Posterior vena cava (tissue), 2 donors: ENCODE results near the gene INPP5J. TPM values are rescaled to one million over a fixed set of nuclear protein-coding genes. Genes with fewer than 3 reads are reported as not detected.
"Not testable (repeated sequence)": the region's sequence is repeated elsewhere in the genome, so short reads cannot be mapped to it uniquely, and the experiment has no call there.

Experiments
- DNase-seq: peaks from one replicate; pipeline ENCODE4 v3.0.0-alpha.2; 2020; ENCODE audit warnings: low spot score
- intact Hi-C, 2 donors: fragments of 100-400 bp; cut with DNase I; formaldehyde crosslinking; loops; one replicate each; pipeline versions ENCODE4 v1.14.1 to v1.14.2; 2022 to 2023
- microRNA-seq, 2 donors: library from miRNA; unstranded; fragments of <30 nt; microRNA quantifications; one replicate each; pipeline ENCODE4 v1.2.0, GENCODE V29; 2020 to 2021; ENCODE audit warnings: borderline microRNAs expressed in 2 of 2
- total RNA-seq, 2 donors: library from RNA; stranded (reverse); fragmentation: NEBNext Ultra II Directional; extraction: Animal tissue kit (Norgen Biotek cat#: 25700); gene quantifications; one replicate each; pipeline ENCODE4 v1.2.1, GENCODE V29; 2021
- donor health status: DM: yes; HTN: yes; CAD: no.
- donor health status: DM: yes; HTN: yes; CAD: no.

The INPP5J gene
- total RNA-seq, 2 donors from 2014 or later, result 0.52 to 0.74 TPM

DNA sequence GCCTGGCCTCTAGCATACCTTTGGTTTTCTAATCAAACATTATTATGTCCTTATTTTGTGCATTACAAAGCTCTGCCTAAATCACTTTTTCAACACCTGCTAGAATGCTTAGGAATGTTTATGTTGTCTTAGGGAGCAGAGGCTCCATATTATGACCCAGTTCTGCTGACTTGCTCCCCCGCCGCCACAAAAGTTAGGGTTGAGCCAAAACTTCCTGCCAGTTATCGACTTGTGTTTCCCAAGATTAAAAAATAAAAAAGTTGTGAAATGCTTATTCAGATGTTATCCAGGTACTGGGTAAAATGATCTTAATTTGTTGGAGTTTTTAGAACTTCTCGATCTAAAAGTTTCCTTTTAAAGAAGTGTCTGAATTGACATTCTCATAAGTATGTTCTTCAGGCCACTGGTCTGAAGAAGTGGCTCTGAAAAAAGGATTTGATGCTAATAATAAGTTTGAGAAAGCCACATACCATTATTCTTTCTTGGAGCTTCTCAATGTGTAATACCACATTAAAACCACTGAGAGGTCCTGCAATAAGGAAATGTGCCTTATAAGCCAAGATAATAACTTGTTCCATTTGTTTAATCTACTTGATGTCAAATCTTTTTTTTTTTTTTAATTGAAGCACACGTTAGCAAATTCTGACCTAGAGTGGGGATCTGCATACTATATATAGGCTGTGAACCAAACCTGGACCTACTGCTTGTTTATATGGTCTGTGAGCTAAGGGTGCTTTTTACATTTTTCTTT lies 39.4 kb downstream of the INPP5J start:
- DNase-seq, result no peak
- intact Hi-C loops, result no loop called here

DNA sequence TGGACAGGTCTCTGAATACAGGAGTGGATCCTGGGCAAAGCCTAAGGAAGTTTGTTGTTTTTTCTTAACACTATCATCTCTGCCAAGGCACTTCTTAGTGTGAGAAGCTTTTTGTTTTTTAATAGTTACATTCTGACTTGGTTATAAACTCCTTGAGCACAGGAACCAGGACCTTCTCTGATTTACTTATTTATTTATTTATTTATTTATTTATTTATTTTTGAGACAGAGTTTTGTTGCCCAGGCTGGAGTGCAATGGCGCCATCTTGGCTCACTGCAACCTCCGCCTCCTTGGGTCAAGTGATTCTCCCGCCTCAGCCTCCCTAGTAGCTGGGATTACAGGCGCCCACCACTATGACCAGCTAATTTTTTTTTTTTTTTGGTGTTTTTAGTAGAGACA lies 48.2 kb downstream of the INPP5J start:
- intact Hi-C loops, result no loop called here
- no peak for DNase-seq

DNA sequence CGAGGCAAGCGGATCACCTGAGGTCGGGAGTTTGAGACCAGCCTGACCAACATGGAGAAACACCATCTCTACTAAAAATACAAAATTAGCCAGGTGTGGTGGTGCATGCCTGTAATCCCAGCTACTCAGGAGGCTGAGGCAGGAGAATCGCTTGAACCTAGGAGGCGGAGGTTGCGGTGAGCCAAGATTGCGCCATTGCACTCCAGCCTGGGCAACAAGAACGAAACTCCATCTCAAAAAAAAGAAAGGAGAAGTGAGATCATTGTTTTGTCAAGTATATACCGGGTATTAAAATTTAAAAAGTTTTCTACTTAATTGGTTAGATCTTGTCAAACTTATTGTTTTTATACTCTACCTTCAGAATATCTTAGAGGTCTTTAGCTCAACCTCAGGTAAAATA lies 49.0 kb downstream of the INPP5J start:
- DNase-seq, intact Hi-C loops: not testable (repeated sequence)

DNA sequence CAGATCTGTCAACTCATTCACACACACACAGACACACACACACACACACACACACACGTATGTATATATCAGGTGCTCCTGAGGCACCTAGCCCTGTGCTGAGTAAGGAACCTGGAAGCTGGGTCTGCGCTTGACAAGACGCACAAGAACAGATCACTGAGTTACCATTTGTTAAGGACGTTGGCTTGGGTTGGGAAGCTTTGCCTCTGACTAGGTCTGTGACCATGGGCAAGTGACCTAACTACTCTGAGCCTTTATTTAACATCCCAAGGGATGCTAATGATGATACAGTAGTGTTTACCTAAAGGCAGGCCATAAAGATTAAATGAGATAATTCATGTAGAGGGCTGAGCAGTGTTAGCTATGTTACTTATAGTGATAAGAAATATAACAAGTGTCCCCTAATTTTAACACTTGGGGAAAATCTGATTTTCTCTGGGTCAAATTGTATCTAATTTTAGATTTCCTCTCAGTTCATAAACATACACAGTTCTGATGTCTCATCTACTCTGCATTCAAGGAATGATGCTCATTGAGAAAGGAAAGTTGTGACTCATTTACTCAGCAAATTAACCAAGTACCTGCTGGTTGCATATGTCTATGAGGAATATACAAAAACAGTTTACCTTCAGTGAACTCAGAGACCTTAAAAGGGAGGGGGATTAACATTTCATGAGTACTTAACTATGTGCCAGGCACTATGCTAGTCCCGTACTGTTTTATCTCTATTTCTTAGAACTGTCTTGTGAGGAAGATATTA lies 50.8 kb downstream of the INPP5J start:
- DNase-seq, result no peak
- intact Hi-C loops, result no loop called here

DNA sequence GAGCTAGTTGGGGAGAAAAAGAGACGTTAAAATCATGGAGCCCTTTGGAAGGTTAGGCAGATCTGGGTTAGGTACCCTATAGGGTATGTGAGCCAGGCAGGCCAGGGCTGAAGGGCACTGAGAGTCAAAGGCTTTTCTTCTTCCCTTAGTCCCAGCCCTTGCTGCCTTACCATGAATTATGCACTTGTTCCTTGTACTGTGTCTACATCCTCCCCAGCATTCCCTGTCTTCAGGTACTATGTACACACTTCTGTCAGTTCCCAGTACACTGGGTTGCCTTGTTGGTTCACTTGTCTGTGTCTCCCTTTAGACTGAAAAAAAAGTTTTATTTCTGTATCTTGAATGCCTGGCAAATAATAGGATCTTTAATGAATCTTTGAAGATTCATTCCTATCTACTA lies 54.2 kb downstream of the INPP5J start:
- intact Hi-C loops, result no loop called here
- no peak for DNase-seq

DNA sequence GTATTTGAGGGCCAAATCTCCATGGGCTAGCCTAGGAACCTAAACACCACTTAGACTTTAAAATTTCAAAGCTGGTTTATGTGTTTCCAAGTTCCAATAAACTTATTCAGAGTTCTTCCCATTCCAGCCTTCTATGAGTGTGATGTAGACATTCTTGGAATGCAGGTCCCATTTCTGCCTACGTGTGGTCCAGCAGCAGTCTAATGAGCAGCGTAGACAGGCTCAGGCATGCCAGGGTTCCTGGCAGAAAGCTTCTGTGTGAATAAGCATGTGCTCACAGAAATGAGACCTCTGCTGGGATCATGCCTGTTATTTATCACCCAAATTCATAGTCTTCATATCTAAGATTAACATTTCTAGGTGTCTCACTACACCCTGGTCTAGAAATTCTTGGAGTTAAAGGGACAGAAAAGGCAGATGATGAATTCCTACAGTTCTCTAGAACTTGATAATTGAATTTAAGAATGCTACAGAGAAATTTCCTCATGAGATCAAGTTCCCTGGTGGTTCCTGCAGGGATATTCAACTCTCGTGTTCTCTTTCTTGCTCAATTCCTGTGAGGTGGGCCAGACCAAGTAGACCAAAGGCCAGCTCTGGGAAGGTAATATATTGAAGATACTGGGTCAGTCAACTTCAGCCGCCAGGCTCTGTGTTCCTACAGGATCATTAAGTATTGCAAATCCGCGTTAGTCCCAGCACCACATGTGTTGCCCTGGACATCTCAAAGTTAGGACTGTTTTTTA lies 54.8 kb downstream of the INPP5J start:
- intact Hi-C loops, result no loop called here
- DNase-seq, result no peak

DNA sequence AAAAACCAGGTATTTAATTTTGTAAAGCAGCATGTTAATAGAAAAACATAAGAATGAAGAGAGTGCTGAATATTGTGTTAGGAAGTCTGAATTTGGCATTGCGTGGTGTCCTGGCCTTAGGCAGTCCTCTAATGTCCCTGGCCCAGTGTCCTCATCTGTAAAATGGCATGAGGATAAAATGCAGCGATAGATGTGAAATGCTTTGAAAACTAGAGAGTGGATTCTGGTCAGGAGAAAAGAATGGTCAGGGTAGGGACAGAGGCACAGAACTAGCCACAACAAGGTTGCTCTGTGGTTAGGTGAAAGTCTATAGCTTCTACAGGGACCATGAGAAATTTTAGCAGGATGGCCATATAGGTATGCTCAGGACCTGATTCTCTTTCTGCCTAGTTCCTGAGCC lies 56.1 kb downstream of the INPP5J start:
- no peak for DNase-seq
- intact Hi-C loops, result no loop called here

DNA sequence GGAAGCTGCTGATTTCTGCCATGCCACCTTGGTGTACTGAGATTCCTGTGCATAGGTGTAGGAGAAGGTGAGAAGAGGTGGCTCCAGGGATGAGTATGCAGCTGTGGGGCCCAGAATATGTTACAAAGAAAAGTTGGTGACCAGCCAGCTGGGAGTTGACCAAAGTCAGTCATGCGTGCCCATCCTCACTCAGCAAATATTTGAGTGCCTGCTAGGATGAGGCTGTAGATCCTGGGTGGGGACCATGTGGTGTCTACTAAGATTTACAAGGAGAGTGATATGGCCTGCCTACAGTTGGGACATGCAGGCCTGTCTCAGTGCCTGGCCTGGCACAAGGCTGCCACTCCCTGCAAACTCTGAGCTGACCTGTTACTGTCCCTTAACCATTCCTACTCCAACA lies 56.6 kb downstream of the INPP5J start:
- intact Hi-C loops, result no loop called here

DNA sequence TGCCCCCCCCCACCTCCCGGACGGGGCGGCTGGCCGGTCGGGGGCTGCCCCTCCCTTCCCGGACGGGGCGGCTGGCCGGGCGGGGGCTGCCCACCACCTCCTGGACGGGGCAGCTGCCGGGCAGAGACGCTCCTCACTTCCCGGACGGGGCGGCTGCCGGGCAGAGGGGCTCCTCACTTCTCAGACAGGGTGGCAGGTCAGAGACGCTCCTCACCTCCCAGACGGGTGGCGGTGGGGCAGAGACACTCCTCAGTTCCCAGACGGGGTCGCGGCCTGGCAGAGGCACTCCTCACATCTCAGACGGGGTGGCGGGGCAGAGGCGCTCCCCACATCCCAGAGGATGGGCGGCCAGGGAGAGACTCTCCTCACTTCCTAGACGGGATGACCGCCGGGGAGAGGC lies 61.2 kb downstream of the INPP5J start:
- intact Hi-C loops, result no loop called here
- no peak for DNase-seq

More for the DNA sequence above, 56.6 kb downstream of the INPP5J start:
- no peak for DNase-seq

Small RNA genes lying within 50 kb of the gene (microRNA-seq; reads per million reads assigned to microRNA genes)
- gene MIR3928, result 2.3 to 4.8 reads per million in 2 donors

Other genes starting within 250 kb of the INPP5J start
- 10 to 100 TPM; 23.8 to 27.5 TPM for gene MORC2, start 154.2 kb upstream of the INPP5J start, total RNA-seq
- 10 to 100 TPM; 61.7 to 65.8 TPM for gene TUG1, start 153.7 kb upstream of the INPP5J start, total RNA-seq
- 100 to 1,000 TPM; 511 to 666 TPM for gene SMTN, start 41.6 kb upstream of the INPP5J start, total RNA-seq
- gene SELENOM, start 15.4 kb upstream of the INPP5J start, total RNA-seq, result 100 to 1,000 TPM; 535 to 575 TPM
- not detected for gene PLA2G3, start 17.5 kb downstream of the INPP5J start, total RNA-seq
- gene RNF185, start 37.2 kb downstream of the INPP5J start, total RNA-seq, result 10 to 100 TPM; 31.7 to 33.7 TPM
- gene LIMK2, start 89.3 kb downstream of the INPP5J start, total RNA-seq, result 10 to 100 TPM; 24.6 to 26.8 TPM
- gene PIK3IP1, start 169.5 kb downstream of the INPP5J start, total RNA-seq, result 10 to 100 TPM; 12.8 to 18.8 TPM
- gene PATZ1, start 223.4 kb downstream of the INPP5J start, total RNA-seq, result 10 to 100 TPM; 10.8 to 14.9 TPM